Smooth muscle cell (in vitro differentiated cells): Measurements from ENCODE around the gene RPS19. TPM values are rescaled to one million over a fixed set of nuclear protein-coding genes. Genes with fewer than 3 reads are reported as not detected.

ENCODE experiments used
- DNase-seq: peaks from one replicate; lab custom pipeline; 2025; ENCODE audit not compliant: unreplicated experiment; lab: John Stamatoyannopoulos, UW
- H2AFZ ChIP-seq: fragments of 200-600 bp; sonication (generic); 2 replicates; pipeline ENCODE4 v1.6.0; 2016; ENCODE audit warnings: antibody characterized with exemption, low read depth, mild to moderate bottlenecking
- H3F3A ChIP-seq: fragments of 200-600 bp; sonication (generic); 2 replicates; pipeline ENCODE4 v1.6.0; 2017; ENCODE audit warnings: antibody characterized with exemption, low read depth
- H3K27ac ChIP-seq: fragments of 200-600 bp; sonication (generic); 2 replicates; pipeline ENCODE4 v1.5.1; 2016; ENCODE audit warnings: low read depth, mild to moderate bottlenecking
- H3K27me3 ChIP-seq: fragments of 200-600 bp; sonication (generic); 2 replicates; pipeline ENCODE4 v1.6.1; 2016; ENCODE audit warnings: low read depth, mild to moderate bottlenecking
- H3K36me3 ChIP-seq: fragments of 200-600 bp; sonication (generic); 2 replicates; pipeline ENCODE4 v1.5.1; 2016; ENCODE audit warnings: low read depth
- H3K4me1 ChIP-seq: fragments of 200-600 bp; sonication (generic); 2 replicates; pipeline ENCODE4 v1.5.1; 2016; ENCODE audit warnings: low read depth
- H3K4me2 ChIP-seq: fragments of 200-600 bp; sonication (generic); 2 replicates; pipeline ENCODE4 v1.6.0; 2016; ENCODE audit warnings: mild to moderate bottlenecking
- H3K4me3 ChIP-seq: fragments of 200-600 bp; sonication (generic); 2 replicates; pipeline ENCODE4 v1.5.1; 2016; ENCODE audit warnings: mild to moderate bottlenecking
- H3K79me2 ChIP-seq: fragments of 200-600 bp; sonication (generic); 2 replicates; pipeline ENCODE4 v1.6.0; 2016; ENCODE audit warnings: low read depth, mild to moderate bottlenecking
- H3K9ac ChIP-seq: fragments of 200-600 bp; sonication (generic); 2 replicates; pipeline ENCODE4 v1.6.0; 2016; ENCODE audit warnings: low read depth
- H3K9me3 ChIP-seq: fragments of 200-600 bp; sonication (generic); replicated peaks from 2 replicates; pipeline ENCODE4 v1.5.1; 2016; ENCODE audit warnings: low read depth
- H4K20me1 ChIP-seq: fragments of 200-600 bp; sonication (generic); 2 replicates; pipeline ENCODE4 v1.6.0; 2016; ENCODE audit warnings: low read depth
- CTCF ChIP-seq: fragments of 200-600 bp; sonication (generic); IDR thresholded peaks from 2 replicates; pipeline ENCODE4 v1.5.1; 2017; ENCODE audit warnings: borderline replicate concordance, mild to moderate bottlenecking, antibody characterized with exemption; ENCODE audit not compliant: insufficient read depth, poor library complexity, severe bottlenecking
- WGBS: methylation state at CpG from one replicate; pipeline ENCODE4 v1.1.7; 2016; ENCODE audit warnings: low lambda C conversion rate; 5-methylcytosine and 5-hydroxymethylcytosine counted together
- polyA plus RNA-seq: library from polyadenylated mRNA; unstranded; fragments of >200 nt; fragmentation: Nextera tagmentation; extraction: Ambion mirVana; gene quantifications from 2 replicates; pipeline ENCODE4 v1.2.1, GENCODE V29; 2016
- total RNA-seq: library from RNA; depleted of rRNA; stranded (reverse); fragments of >200 nt; gene quantifications from 2 replicates; pipeline ENCODE4 v1.2.3, GENCODE V29; 2014

Gene RPS19
- total and polyA plus RNA-seq, 2 experiments from 2014 or later, result 1,345 to 2,105 TPM

- Histone ChIP-seq H3K9me3 (no peaks in the 10 kb centered on the region), H3F3A (no peaks in the 10 kb centered on the region), H2AFZ (no peak overlapping the region), H3K27me3 (no peaks in the 10 kb centered on the region), H3K4me3 (no peak overlapping the region), H3K4me2 (no peak overlapping the region), H3K27ac (no peak overlapping the region), H3K4me1 (no peaks in the 10 kb centered on the region), H3K79me2 (no peaks in the 10 kb centered on the region), H3K9ac (no peak overlapping the region), H4K20me1 (peaks cover 15% of the 10 kb centered on the region), H3K36me3 (no peaks in the 10 kb centered on the region)
- no peak for DNase-seq
- WGBS, result 99% methylated on average over 17 of the region's 17 CpGs
- TF ChIP-seq CTCF, result no peak
Measured at GRCh38 chr19:41902594-41902993, 42.5 kb downstream of the RPS19 start.

- Histone ChIP-seq H3K27ac (no peak overlapping the region), H3K4me3 (no peak overlapping the region), H3F3A (no peaks in the 10 kb centered on the region), H3K36me3 (no peaks in the 10 kb centered on the region), H3K79me2 (no peaks in the 10 kb centered on the region), H3K9me3 (no peaks in the 10 kb centered on the region), H3K27me3 (no peaks in the 10 kb centered on the region), H3K9ac (no peak overlapping the region), H3K4me1 (no peaks in the 10 kb centered on the region), H3K4me2 (no peak overlapping the region), H2AFZ (no peak overlapping the region), H4K20me1 (peaks cover 15% of the 10 kb centered on the region)
- 96% methylated on average over 18 of the region's 19 CpGs for WGBS
- no peak for TF ChIP-seq CTCF
- no peak for DNase-seq
Measured at GRCh38 chr19:41903193-41903953, 43.3 kb downstream of the RPS19 start.

GRCh38 chr19:41904118-41904870, 44.2 kb downstream of the RPS19 start:
- Histone ChIP-seq H3F3A (no peaks in the 10 kb centered on the region), H3K79me2 (no peaks in the 10 kb centered on the region), H2AFZ (no peak overlapping the region), H3K9ac (no peak overlapping the region), H3K4me2 (no peak overlapping the region), H3K4me3 (no peak overlapping the region), H3K9me3 (no peaks in the 10 kb centered on the region), H3K4me1 (no peaks in the 10 kb centered on the region), H4K20me1 (peaks cover 19% of the 10 kb centered on the region), H3K27ac (no peak overlapping the region), H3K27me3 (no peaks in the 10 kb centered on the region), H3K36me3 (no peaks in the 10 kb centered on the region)
- no peak for DNase-seq
- whole genome bisulfite sequencing, result 97% methylated on average over 30 of the region's 30 CpGs
- TF ChIP-seq CTCF, result no peak
